NCI-H460 (cell line): Measurements from ENCODE around the gene RAP1B. TPM values are rescaled to one million over a fixed set of nuclear protein-coding genes. Genes with fewer than 3 reads are reported as not detected.

Experiments used
- DNase-seq: peaks from one replicate; pipeline ENCODE4 v3.0.0-alpha.2; 2016; ENCODE audit warnings: low read depth; ENCODE audit errors: extremely low read depth
- polyA plus RNA-seq: library from polyadenylated mRNA; depleted of rRNA; stranded (reverse); fragments of >200 nt; gene quantifications from 2 replicates; pipeline ENCODE4 v1.2.3, GENCODE V29; 2014; cell fraction: nucleus; rRNA removed
- total RNA-seq: library from RNA; depleted of rRNA; stranded (reverse); fragments of >200 nt; shearing (Covaris generic); gene quantifications from 2 replicates; pipeline ENCODE4 v1.2.3, GENCODE V29; 2014; rRNA removed

RAP1B gene
- total RNA-seq, result 116 and 146 TPM in 2 replicates
- 180 and 183 TPM in 2 replicates for polyA plus RNA-seq

- DNase-seq, result peak; percentile 90
Measured at GRCh38 chr12:68610370-68611093, at the start of gene RAP1B. TSS of gene RAP1B (plus strand) at chr12:68610899. CDS start at chr12:68648725, 37,826 bp downstream.

GRCh38 chr12:68561830-68562229, 48.9 kb upstream of the RAP1B start:
- no peak for DNase-seq

GRCh38 chr12:68564166-68564565, 46.5 kb upstream of the RAP1B start:
- DNase-seq, result no peak

GRCh38 chr12:68565391-68565903, 45.3 kb upstream of the RAP1B start:
- DNase-seq, result no peak

- DNase-seq, result no peak
Measured at GRCh38 chr12:68568922-68569569, 41.7 kb upstream of the RAP1B start.

GRCh38 chr12:68572661-68573060, 38.0 kb upstream of the RAP1B start:
- DNase-seq, result no peak

GRCh38 chr12:68573406-68573805, 37.3 kb upstream of the RAP1B start:
- DNase-seq, result no peak

GRCh38 chr12:68577949-68578348, 32.8 kb upstream of the RAP1B start:
- no peak for DNase-seq

GRCh38 chr12:68578765-68579164, 31.9 kb upstream of the RAP1B start:
- no peak for DNase-seq

GRCh38 chr12:68579254-68579653, 31.4 kb upstream of the RAP1B start:
- DNase-seq, result no peak

GRCh38 chr12:68580911-68581310, 29.8 kb upstream of the RAP1B start:
- no peak for DNase-seq

GRCh38 chr12:68581926-68582325, 28.8 kb upstream of the RAP1B start:
- no peak for DNase-seq

- no peak for DNase-seq
Measured at GRCh38 chr12:68585966-68586365, 24.7 kb upstream of the RAP1B start.

GRCh38 chr12:68587448-68587873, 23.2 kb upstream of the RAP1B start:
- no peak for DNase-seq

- no peak for DNase-seq
Measured at GRCh38 chr12:68589194-68589593, 21.5 kb upstream of the RAP1B start.

- DNase-seq, result no peak
Measured at GRCh38 chr12:68591734-68592418, 18.8 kb upstream of the RAP1B start.

- no peak for DNase-seq
Measured at GRCh38 chr12:68595241-68595640, 15.5 kb upstream of the RAP1B start.

- DNase-seq, result no peak
Measured at GRCh38 chr12:68601767-68602166, 8.9 kb upstream of the RAP1B start.

GRCh38 chr12:68602720-68603119, 8.0 kb upstream of the RAP1B start:
- no peak for DNase-seq

- DNase-seq, result no peak
Measured at GRCh38 chr12:68608191-68608590, 2.5 kb upstream of the RAP1B start.

GRCh38 chr12:68609998-68610369, 715 bp upstream of the RAP1B start:
- DNase-seq, result no peak
